LHCN-M2 (cell line): ENCODE data around the gene LRFN2. TPM values are rescaled to one million over a fixed set of nuclear protein-coding genes. Genes with fewer than 3 reads are reported as not detected.

Experiments
- DNase-seq: peaks from one replicate; pipeline ENCODE4 v3.0.0-alpha.2; 2012; ENCODE audit warnings: low read depth
- total RNA-seq: library from RNA; depleted of rRNA; stranded (reverse); fragments of >200 nt; gene quantifications from 2 replicates; pipeline ENCODE4 v1.2.3, GENCODE V29; 2014

LRFN2 gene
- total RNA-seq, 1 experiment from 2014 or later, result not detected

GRCh38 chr6:40379811-40380210 is 207.4 kb downstream of the LRFN2 start:
- no peak for DNase-seq

DNA sequence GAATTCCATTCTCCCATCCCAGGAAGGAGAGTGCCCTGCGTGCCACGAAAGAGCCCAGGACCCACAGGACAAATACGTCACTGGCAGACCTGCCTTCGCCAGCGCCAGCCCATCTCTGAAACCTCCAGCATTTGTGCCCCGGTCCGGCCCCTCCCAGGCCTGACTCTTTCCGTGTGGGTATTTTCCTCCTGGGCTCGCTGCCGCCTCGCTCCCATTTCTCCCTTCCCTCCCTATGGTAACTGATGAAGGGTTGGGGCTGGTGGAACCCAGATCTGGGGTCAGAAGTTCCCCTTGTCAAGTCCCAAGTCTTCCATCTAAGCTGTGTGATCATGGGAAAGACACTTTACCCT is 208.5 kb downstream of the LRFN2 start:
- DNase-seq, result no peak

GRCh38 chr6:40378071-40378724 is 209.0 kb downstream of the LRFN2 start:
- DNase-seq, result no peak

DNA sequence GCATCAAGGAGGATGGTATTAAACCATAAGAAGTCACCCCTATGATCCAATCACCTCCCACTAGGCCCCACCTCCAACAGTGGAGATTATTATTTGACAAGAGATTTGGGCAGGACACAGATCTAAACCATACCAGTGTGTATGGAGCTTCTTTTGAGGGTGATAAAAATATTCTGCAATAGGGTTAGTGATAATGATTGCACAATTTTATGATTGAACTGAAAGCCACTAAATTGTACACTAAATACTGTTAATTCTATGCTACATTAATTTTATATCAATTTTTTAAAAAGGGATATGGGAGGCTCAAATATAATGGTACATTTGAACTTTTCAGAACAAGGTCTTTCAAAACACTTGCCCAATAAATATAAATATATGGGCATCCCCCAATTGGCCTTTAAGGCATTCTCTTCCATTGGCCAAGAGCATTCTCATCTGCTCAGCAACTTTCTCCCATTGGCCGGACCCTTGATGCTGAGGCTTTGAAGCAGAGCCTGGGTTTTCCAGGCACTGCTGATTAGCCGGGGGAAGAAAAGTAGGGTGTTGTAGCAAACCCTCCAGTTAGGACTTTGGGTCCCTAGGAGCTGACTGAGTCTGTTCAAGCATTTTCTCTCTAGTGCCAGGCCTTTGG is 209.9 kb downstream of the LRFN2 start:
- no peak for DNase-seq

GRCh38 chr6:40376113-40376650 is 211.0 kb downstream of the LRFN2 start:
- DNase-seq, result no peak

GRCh38 chr6:40373267-40373666 is 213.9 kb downstream of the LRFN2 start:
- DNase-seq, result no peak

DNA sequence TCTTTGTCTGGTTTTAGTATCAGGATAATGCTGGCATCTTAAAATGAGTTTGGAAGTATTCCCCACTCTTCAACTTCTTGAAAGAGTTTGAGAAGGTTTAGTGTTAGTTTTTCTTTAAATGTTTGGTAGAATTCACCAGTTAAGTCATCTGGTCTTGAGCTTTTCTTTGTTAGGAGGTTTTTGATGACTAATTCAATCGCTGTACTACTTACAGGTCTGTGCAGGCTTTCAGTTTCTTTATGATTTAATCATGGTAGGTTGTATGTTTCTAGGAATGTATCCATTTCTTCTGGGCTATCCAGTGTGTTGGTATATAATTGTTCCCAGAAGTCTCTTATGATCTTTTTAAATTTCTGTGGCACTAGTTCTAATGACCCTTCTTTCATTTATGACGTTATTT is 215.5 kb downstream of the LRFN2 start:
- no peak for DNase-seq

- DNase-seq, result no peak
Observed at GRCh38 chr6:40371095-40371494, 216.1 kb downstream of the LRFN2 start.

- DNase-seq, result no peak
Observed at GRCh38 chr6:40369891-40370290, 217.3 kb downstream of the LRFN2 start.

- no peak for DNase-seq
Observed at GRCh38 chr6:40369042-40369441, 218.1 kb downstream of the LRFN2 start.

DNA sequence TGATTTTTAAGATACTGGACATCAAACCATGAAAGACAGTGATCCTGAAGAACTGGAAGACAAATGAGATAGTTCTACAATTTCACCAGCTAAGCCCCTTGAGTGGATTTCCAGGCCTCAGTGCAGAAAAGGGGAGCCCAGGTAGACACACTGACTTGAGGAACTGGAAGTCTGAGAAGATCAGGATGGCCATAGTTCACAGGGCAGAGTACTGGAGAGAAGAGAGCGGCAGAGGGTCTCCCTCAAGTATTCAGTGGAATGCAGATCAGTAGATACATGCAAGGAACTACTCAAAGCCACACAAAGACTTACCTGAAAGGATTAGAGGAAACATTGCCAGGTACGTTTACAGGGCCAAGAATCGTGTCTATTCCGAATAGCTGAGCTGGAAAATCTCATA is 224.3 kb downstream of the LRFN2 start:
- no peak for DNase-seq

DNA sequence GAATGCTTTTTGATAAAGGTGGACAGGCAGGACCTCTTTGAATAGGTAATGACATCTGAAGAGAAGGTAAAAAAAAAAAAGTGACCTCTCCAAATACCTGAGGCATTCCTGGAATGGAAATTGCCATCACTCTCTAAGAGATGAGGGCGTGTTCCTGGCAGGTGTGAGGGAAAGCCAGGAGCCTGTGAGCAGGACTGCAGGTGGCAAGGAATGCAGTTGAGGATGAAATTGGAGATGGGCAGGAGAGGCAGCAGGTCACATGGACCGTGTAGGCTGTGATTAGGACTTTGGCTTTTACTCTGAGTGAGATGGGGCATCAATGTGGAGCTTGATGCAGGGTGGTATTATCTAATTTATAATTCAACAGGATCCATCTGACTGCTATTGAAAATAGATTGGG is 227.4 kb downstream of the LRFN2 start:
- no peak for DNase-seq

GRCh38 chr6:40358473-40359460 is 228.4 kb downstream of the LRFN2 start:
- DNase-seq, result no peak

DNA sequence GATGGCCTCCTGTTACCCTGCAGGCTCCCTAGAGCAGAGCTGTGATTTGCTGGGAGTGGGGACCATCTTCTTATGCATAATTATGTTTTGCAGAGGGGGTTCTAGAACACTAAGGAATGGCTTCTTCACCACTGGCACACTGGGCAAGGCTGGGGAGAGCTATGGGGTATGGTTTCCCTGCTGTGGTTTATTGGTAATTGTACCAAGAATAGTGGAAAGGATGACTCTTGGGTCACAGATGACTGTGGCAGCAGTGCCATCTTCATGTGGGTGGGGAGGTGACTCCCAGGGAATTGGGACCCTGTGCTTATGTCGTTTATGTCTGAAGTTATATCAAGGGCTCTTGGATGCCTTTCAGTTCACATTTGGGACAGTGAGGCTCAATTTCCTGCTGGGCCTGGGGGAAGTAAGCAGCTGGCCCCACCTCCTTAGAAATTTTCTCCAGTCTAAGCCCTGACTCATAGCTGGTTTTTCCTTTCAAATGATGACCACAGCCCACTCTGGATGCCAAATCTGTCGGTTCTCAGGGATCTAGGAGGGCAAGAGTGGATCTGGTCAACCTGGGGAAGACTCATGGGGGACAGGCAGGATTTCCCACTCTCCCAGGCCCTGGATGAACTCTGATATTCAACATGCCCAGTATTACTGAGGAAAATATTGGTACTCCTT is 230.8 kb downstream of the LRFN2 start:
- no peak for DNase-seq

- DNase-seq, result no peak
Observed at GRCh38 chr6:40355532-40355931, 231.6 kb downstream of the LRFN2 start.

GRCh38 chr6:40355066-40355465 is 232.1 kb downstream of the LRFN2 start:
- no peak for DNase-seq

- DNase-seq, result no peak
Observed at GRCh38 chr6:40353967-40354452, 233.2 kb downstream of the LRFN2 start.

DNA sequence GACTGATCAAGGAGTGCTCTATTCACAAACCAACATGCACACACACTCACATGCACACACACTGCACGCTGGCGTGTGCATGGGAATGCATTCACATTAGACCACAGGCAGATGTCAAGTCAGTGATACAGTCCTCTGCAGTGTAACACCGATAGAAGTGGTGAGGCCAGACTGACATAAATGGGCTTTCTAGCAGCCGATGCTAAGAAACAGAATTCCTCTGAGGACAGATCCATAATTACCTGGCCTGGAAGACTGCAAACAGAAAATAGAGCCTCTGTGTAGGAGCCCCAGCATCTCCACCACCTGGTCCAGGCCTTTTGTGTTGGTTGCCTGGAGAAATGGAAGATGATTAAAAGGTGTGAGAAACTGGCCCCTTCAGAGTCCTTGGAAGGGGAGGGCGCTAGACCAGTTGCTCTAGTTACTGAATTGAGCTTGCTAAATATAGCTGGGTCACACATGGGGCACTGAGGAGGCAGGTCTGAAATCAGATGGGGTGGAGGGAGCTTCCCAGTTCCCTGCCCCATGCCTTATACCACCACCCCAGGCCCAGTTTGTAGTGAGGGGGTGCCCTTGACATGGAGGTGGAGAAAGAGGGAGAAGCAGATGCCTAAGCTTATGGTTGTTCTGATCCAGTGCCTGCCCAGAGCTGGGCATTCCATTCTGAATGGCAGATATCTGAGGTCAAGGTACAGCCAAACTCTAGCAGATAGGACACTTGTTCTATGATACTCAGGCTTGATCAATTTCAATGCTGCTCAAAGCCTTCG is 233.8 kb downstream of the LRFN2 start:
- DNase-seq, result no peak

DNA sequence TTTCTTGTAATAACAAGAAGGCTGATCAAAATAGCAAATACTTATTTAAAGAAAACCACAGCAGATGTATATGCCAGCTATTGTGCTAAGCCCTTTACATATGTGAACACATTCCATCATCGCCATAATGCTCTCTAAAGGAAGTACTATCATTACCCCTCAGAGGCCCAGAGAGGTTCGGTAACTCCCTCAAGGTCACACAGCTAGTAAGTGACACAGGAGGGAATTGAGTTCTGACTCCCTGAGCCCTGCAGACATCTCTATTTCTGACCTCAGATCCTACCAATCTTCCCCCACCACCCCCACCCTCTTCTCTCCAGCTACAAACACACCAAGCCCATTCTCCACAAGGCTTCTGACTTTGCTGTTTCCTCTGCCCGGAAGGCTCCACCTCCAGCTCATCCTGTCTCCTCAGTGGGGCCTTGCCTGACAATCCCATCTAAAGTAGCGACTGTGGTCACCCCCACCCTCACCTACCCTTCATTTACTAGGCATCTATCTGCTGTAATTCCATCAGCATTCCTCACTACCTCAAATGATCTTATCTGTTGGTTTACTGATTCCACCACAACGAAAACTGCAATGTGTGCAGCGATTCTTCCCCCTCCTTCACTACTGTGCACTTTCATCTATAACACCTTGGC is 234.5 kb downstream of the LRFN2 start:
- DNase-seq, result no peak

DNA sequence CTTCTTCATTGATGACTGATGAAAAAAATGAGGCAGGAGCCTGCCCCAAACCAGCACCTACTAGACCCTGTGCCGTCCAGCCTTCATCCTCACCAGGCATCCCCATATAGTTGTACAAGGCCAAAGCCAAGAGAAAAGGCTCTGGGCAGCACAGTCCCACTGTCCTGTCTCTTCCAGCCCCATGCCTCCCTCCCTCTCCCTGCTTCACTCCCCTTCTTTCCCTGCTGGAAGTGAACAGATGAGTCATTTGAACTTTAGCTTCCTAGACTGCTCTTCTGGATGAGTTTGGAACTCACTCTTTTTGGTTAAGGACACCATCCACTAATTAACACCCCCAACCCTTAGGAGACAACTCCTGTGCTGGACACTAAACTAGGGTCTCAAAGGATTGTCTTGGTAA is 235.2 kb downstream of the LRFN2 start:
- no peak for DNase-seq
